CD4-positive, alpha-beta T cell treated with Interleukin-15 for 4 hours (primary cell): ENCODE data around the gene TARM1.
A peak's percentile ranks its signal among the peaks of the same experiment; 100 is the strongest.
"Not testable (repeated sequence)": the region's sequence is repeated elsewhere in the genome, so short reads cannot be mapped to it uniquely, and the experiment has no call there.

Experiments
- DNase-seq: peaks from one replicate; pipeline ENCODE4 v3.0.0-alpha.2; 2020; ENCODE audit warnings: low spot score

TARM1 gene

DNA sequence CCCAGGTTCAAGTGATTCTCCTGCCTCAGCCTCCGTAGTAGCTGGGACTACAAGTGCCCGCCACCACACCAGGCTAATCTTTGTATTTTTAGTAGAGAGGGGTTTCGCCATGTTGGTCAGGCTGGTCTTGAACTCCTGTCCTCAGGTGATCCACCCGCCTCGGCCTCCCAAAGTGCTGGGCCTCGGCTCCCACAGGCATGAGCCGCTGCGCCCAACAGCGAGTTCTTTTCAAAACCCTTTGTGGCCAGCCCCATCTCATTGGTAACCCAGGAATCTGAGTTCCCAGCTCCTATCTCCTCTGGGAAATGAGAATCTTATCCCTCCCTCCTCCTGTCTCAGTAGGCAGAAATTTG lies 18.7 kb upstream of the TARM1 start:
- not testable (repeated sequence) for DNase-seq

DNA sequence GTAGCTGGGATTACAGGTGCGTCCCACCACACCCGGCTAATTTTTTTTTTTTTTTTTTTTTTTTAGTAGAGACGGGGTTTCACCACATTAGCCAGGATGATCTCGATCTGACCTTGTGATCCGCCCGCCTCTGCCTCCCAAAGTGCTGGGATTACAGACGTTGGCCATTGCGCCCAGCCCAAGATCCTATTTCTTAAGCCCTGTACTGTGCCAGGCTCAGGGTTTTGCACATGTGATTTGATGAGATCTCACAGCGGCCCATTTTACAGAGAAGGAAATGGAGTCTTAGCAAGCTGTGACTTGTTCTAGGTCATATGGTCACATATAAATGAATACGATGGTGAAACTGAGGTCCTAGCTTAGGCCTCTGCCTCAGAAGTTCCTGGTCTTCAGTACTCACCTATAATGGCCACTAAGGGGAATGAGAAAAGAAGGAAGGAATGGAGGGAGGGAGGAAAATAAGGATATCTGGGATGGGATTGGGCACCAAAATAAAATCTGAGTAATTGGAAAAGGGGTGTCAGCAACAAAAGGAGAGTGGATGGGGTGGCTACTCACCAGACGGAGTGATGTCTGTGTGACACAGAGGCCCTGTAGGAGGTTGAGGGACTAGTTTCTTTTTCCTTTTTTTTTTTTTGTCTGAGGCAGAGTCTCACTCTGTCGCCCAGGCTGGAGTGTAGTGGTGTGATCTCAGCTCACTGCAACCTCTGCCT lies 18.2 kb upstream of the TARM1 start:
- no peak for DNase-seq

DNA sequence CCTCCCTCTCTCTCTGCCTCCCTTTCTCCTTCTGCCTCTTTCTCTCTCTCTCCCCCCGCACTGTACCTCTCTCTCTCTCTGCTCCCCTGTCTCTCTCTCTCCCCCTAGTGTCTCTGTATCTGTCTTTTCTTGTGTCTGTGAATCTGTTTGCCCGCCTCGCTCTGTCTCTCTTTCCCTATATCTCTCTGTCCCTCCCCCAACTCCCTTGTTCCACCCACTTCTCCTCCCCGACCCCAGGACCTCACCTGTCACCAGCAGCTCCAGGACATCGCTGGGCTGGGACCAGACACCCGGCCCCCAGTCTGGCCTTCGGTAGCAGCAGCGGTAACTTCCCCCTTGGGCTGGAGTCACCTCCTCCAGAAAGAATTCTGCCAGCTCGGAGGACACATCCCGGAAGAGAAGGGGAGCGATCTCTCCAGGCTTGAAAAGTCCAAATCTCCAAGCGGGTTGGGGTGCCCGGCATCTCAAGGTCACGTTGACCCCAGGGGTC lies 15.5 kb upstream of the TARM1 start:
- peak; percentile 38 for DNase-seq

DNA sequence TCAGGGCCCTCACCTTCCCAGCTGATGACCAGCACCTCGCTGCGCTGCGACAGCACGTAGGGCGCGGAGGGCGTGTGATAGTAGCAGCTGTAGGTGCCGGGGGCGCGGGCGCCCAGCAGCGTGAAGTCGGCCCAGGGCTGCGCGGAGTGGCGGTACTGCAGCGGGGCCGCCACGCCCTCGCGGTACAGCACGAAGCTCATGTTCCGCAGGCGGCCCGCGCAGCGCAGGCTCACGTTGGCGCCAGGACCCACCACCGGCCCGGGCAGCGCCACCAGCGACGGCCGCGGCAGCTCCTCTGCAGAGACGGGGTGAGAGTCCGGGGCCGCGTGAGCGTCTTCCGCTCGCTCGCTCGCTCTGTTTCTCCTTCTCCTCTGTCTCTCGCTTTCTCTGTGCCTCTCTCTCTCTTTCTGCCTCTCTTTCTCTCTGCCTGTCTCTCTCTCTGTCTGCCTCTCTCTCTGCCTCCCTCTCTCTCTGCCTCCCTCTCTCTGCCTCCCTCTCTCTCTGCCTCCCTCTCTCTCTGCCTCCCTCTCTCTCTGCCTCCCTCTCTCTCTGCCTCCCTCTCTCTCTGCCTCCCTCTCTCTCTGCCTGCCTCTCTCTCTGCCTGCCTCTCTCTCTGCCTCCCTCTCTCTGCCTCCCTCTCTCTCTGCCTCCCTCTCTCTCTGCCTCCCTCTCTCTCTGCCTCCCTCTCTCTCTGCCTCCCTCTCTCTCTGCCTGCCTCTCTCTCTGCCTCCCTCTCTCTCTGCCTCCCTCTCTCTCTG lies 14.9 kb upstream of the TARM1 start:
- DNase-seq, result peak; percentile 40

DNA sequence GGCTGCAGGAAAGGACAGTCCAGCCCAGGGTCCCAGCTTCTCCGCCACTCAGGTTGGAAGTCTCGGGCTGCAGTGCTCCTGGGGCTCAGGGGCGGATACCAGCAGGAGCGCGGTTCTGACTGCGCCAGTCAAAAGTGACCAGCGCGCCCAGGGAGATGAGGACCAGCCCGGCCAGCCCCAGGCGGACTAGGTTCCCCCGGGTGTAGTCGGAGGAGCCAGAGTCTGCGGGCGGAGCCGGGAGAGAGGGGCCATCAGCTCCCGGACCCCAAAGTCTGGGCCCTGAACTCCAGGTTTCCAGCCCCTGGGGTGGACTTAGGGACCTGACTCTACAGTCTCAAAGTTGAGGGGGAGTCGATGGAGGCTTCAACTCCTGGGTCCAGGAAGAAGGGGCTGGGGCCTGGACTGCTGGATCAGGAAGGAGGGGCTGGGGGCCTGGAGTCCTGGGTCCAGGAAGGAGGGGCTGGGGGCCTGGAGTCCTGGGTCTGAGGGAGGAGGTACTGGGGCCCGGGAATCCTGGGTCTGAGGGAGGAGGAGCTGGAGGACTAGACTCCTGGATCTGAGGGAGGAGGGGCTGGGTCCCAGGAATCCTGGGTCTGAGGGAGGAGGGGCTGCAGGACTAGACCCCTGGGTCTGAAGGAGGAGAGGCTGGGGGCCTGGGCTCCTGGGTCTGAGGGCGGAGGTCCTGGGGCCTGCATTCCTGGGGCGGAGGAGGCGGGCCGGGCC lies 14.1 kb upstream of the TARM1 start:
- DNase-seq, result no peak

DNA sequence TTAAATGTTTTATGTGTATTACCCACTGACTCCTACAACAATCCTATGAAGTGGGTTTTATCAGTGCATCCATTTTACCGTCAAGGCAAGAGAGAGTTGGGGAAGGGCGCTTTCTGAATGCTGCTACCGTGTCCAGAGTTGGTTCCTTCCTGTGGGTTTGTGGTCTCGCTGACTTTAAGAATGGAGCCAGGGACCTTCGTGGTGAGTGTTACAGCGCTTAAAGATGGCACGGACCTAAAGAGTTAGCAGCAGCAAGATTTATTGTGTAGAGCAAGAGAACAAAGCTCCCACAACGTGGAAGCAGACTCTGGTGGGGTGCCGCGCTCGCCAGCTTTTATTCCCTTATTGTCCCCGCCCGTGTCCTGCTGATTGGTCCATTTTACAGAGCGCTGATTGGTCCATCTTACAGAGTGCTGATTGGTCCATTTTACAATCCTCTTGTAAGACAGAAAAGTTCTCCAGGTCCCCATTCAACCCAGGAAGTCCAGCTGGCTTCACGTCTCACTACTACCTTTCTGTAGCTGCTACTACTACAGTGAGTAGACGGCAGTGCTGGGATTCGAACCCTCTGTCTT lies 13.3 kb upstream of the TARM1 start:
- DNase-seq, result no peak

DNA sequence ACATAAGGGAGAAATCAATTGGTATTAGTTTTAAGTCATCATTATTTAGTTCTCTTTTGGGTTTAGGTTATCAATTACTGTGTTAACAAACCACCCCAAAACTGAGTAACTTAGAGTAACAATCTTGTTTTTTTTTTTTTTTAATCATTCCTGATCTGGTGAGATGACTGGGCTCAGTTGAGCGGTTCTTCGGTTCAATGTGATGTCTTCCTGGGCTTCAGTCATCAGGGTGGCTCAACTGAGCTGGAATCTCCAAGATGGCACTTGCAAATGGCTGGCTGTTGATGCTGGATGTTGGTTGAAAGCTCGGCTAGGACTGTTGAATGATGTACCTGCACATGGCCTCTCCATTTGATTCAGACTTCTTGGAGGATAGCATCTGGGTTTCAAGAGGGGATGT lies 3.2 kb upstream of the TARM1 start:
- no peak for DNase-seq

DNA sequence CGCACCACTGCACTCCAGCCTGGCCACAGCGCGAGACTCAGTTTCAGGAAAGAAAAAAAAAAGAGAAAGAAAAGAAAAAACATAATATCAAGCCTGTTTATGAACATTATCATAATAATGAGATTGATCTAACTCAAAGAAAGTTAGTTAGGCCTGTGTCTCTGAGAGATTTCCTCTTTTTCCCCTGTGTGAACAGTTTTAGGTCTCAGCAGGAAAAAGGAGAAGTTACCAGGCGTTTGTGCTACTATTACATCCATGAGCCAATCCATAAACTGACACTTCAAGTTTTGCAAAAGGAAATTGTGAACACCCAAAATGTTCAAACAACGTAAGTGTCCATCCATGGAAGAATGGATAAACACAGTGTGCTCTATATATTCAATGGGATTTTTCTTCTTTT lies 3.8 kb downstream of the TARM1 start:
- DNase-seq, result no peak

DNA sequence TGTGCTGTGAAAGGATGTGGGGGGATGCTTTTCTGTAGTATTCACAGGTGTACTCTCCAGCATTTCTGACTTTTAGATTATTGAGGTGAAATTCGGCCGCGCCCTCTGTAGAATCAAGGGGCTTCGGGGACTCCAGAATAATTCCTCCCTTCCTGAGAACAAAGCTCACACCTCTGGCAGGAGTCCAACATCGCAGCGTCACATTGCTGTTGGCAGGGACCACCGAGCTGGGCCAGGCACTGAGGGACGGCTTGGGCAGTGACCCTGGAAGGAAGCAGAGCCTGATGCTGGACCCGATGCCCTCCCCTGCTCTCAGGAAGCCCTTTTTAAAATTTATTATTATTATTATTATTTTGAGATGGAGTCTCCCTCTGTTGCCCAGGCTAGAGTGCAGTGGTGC lies 6.3 kb downstream of the TARM1 start:
- DNase-seq, result no peak

DNA sequence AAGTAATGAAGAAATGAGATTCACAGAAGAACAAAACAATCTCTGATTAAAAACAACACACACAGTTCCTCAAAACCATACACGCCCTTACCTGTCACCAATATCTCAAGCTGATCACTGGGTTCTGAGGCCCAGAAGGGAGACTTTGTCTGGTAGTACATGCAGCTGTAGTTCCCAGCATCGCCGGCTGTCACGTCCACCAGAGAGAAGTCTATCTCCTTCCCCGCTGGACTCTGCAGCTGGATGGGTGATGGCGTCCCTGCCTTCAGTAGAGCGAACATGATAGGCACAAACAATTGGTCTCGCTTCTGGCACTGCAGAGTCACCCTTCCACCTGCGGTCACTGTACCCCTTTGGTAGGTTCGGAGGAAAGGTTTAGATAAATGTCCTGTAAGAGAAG lies 7.3 kb downstream of the TARM1 start:
- no peak for DNase-seq

DNA sequence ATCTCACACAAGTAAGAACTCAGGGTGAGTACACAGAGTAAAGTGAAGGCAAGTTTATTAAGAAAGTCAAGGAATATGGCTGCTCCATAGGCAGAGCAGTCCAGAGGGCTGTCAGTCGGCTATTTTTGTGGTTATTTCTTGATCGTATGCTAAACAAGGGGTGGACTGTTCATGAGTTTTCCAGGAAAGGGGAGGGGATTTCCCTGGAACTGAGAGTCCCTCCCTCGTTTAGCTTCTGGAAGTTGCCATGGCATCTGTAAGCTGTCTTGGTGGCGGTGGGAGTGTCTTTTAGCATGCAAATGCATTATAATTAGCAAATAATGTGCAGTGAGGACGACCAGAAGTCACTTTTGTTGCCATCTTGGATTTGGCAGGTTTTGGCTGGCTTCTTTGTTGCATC lies 11.7 kb downstream of the TARM1 start:
- no peak for DNase-seq

DNA sequence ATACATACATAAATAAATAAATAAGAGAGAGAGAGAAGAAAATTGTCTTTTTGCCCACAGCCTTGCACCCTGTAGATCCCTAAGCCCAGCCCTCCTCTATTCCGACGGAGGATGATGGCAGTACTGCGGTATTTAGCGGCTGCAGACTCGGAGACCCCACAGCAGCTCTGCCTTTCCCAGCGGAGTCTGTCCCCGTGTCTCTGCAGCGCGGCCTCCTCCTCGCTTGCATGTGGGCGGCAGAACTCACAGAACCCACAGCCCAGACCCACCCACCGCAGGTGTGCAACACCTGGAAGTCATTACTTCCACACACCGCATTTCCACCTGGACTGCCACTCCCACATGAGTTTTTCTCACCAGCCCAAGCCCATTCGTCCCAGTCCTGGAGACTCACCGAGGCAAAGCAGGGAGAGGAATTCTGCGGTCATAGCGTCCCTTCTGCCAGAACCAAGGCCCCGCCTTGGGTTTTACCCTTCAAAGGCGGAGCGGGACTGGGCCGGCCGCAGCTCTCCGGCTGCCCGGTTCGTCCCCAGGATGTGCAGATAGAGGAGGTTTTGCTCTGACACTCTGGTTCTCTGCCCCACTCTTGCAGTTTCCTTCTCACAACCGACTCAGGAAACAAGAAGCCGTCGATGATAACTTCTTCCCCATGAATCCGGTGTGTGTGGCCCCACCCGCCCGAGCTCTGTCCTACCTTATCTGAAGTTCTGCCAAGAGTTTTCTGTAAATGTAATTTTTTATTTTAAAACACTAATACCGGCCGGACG lies 17.6 kb downstream of the TARM1 start, which contains the start of gene VSTM1:
Gene VSTM1 (minus strand): TSS at position 548 of the 767 bp plus-strand sequence. CDS start 120 bp downstream, at position 428.
- no peak for DNase-seq

DNA sequence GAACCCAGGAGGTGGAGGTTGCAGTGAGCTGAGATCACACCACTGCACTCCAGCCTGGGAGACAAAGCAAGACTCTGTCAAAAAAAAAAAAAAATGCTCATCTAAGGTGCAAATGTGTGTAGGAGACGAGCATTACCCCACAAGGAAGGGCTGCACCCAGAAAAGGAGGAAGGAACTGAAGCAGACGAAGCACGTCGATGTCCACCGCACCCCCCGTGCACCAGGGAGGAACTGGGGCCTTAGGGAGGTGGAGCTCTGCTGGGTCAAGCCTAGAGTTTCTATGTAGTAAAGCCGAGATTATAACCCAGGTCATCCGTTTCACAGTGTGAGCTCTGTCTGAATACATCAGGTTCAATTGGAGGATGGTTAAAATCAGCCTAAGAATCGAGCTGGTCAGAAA lies 18.5 kb downstream of the TARM1 start:
- no peak for DNase-seq

DNA sequence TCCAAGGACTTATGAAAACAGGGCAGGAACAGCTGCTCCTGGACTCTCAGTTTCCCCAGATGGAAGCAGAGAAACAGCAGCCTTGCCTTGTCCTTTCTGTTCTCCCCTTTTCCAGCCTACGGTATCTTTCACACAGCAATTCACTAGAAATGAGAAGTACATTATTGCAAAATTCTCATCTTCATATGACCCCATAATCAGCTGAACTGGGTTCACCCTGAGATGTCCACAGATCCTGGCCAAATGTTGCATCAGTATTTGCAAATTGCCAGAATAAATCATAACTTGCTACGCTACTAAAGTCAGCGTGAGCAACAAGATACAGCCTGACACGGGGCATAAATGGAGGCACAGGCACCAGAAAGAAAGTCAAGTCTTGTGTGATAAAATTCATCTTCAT lies 33.5 kb downstream of the TARM1 start:
- DNase-seq, result no peak

DNA sequence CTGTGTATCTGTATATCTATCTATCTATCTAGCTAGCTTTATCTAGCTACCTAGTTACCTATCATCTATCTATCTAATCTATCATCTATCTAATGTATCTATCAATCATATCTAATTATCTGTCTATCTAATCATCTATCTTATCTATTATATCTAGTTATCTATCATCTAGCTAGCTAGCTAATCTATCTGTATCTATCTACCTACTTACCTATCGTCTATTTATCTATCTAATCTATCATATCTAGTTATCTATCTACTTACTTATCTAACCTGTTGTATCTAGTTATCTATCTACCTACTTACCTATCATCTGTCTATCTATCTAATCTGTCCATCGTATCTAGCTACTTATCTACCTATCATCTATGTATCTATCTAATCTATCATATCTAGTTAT lies 35.4 kb downstream of the TARM1 start:
- no peak for DNase-seq

DNA sequence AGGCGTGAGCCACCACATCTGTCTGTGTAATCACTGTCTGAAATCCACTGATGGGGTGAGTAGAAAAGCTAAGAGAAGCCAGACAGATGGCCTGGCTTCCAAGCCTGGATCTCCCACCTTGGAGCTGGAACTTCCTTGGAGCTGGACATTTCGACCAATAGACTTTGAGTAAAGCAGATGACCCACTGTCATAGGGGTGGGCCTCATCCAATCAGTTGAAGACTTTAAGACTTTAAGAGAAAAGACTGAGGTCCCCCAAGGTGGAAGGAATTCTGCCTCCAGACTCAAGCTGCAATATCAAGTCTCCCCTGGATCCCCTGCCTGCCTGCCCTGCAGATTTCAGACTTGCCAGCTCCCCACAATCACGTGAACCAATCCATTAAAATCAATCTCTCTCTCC lies 38.2 kb downstream of the TARM1 start:
- no peak for DNase-seq

DNA sequence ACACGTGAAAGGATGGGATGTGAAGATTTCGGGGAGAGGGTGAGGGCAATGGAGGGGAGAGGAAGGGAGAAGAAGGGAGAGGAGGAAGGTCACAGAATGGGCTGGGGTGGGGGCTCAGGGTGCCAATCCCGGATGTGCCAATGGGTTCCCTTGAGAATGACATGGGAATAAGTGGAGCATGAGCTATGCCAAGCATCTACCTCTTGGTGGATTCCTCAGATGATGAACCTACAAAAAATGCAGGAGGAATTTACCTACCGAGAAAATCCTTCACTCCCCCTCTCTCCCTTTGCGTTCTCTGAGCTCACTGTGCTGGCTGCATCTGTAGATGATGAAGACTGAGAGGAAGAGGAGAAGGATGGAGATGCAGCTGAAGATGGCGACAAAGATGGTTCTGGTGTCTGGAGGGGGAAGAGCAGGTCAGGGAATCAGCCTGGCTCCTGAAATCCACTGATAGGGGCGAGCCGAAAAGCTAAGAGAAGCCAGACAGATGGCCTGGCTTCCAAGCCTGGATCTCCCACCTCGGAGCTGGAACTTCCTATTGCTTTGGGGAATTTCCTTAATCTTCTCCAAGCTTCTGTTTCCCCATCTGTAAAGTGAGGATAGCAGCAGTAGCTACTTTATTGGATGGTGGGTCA lies 39.1 kb downstream of the TARM1 start:
- DNase-seq, result no peak

DNA sequence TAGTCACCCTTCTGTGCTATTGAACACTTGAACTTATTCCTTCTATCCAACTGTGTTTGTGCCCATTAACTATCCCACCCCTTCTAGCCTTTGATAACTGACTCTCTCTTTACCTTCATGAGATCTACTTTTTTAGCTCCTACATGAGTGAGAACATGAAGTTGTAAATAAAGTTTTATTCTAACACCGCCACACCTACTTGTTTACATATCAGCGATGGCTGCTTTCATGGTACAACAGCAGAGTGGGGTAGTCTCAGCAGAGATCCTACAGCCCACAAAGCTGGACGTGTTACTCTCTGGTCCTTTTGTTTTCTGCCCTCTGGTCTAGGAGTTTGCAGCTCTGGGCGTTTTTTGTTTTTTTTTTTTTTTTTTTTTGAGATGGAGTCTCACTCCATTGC lies 41.2 kb downstream of the TARM1 start:
- no peak for DNase-seq

DNA sequence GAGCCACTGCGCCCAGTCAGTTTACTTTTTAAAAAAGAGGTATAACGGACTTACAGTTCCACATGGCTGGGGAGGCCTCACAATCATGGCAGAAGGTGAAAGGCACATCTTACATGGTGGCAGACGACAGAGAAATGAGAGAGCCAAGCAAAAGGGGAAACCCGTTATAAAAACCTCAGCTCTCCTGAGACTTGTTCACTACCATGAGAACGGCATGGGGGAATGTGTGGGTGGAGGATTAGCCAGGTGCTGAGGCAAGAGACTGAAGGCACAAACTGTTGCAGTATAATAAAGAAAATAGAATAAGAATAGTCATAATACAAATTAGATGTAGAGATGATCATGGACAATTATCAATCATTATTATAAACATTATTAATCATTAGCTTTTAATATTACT lies 44.6 kb downstream of the TARM1 start:
- not testable (repeated sequence) for DNase-seq

DNA sequence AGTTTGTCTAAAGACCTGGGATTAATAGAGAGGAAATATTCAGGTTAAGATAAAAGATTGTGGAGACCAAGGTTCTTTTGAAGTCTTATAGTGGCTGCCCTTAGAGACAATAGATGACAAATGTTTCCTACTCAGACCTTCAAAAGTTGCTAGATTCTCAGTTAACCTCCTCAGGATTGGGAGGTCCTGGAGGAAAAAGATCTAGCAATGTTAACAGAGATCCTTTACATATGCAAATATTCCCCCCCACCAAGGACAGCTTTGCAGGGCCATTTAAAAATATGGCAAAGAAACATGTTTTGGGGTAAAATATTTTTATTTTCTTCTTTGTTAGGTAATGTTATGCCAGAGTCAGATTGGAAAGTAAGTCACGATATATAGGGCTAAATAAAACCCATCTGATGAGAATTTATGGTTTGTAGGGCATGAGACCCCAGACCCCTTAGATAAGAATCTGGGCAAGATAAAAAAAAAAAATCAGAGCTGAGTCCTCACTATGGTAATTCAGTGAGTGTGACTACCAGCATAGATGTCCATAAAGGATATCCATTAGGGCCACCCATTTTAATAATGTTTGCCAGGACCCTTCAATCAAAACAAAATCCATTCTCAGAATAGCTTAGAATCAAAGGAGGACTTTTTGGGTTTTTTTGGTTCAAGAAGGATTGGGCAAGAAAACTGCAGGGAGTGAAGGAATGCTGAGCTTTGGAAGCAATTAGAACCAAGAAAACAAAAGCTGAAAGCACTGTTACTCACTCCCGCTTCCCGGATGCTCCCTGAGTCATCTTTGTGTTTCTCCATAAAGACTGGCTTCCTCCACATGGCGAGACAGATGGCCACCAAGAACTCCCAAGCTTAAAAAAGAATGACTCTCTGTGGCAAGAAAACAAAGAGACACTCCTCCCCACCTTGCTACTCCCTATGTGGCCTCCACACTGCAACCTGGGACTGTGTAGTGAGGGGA lies 45.7 kb downstream of the TARM1 start:
- DNase-seq, result no peak
